A549 (cell line): ENCODE results near the gene RIOK1.

Experiments
- CEBPB ChIP-seq, 2 experiments: fragments of >200 bp in 1 of 2; sonication (Bioruptor Twin) in 1 of 2; formaldehyde crosslinking in 1 of 2; IDR thresholded peaks; 2 replicates each; pipeline ENCODE4 v1.6.1; 2012 to 2016
- EP300 ChIP-seq, 2 experiments: fragments of >200 bp; sonication (Bioruptor Twin); formaldehyde crosslinking; IDR thresholded peaks; 2 replicates in 1 of 2; 3 replicates in 1 of 2; pipeline ENCODE4 v1.6.1; 2016 to 2017
- MAFK ChIP-seq: fragments of 450-650 bp; IDR thresholded peaks from 2 replicates; pipeline ENCODE4 v1.6.1; 2014; ENCODE audit not compliant: partially characterized antibody
- PHF8 ChIP-seq: fragments of 200-600 bp; sonication (generic); IDR thresholded peaks from 2 replicates; pipeline ENCODE4 v1.6.1; 2016; ENCODE audit warnings: low read depth, mild to moderate bottlenecking, antibody characterized with exemption, moderate library complexity, borderline replicate concordance
- RAD21 ChIP-seq, 2 experiments: fragments of >200 bp in 1 of 2; sonication (Bioruptor Twin) in 1 of 2; formaldehyde crosslinking in 1 of 2; IDR thresholded peaks in 1 of 2; conservative IDR thresholded peaks in 1 of 2; 2 replicates in 1 of 2; 3 replicates in 1 of 2; pipeline ENCODE4 v1.6.1; 2012 to 2018; ENCODE audit warnings: inconsistent platforms in 1 of 2
- RARB ChIP-seq: fragments of 250-450 bp; sonication (Bioruptor Pico); IDR thresholded peaks from 2 replicates; pipeline ENCODE4 v1.8.0; 2021; ENCODE audit warnings: mild to moderate bottlenecking, moderate library complexity
- RFX5 ChIP-seq: fragments of 450-650 bp; IDR thresholded peaks from 2 replicates; pipeline ENCODE4 v1.7.1; 2014; ENCODE audit warnings: antibody characterized with exemption, mild to moderate bottlenecking, moderate library complexity
- TF ChIP-seq, protein P1 (sequence below): fragments of 250-450 bp; sonication (Bioruptor Pico); IDR thresholded peaks from 2 replicates; pipeline ENCODE4 v1.5.0; 2021; ENCODE audit warnings: mild to moderate bottlenecking, moderate library complexity, borderline replicate concordance
- TF ChIP-seq, protein P2 (sequence below): fragments of >200 bp; sonication (Bioruptor Twin); formaldehyde crosslinking; IDR thresholded peaks from 3 replicates; pipeline ENCODE4 v1.5.1; 2016

DNA sequence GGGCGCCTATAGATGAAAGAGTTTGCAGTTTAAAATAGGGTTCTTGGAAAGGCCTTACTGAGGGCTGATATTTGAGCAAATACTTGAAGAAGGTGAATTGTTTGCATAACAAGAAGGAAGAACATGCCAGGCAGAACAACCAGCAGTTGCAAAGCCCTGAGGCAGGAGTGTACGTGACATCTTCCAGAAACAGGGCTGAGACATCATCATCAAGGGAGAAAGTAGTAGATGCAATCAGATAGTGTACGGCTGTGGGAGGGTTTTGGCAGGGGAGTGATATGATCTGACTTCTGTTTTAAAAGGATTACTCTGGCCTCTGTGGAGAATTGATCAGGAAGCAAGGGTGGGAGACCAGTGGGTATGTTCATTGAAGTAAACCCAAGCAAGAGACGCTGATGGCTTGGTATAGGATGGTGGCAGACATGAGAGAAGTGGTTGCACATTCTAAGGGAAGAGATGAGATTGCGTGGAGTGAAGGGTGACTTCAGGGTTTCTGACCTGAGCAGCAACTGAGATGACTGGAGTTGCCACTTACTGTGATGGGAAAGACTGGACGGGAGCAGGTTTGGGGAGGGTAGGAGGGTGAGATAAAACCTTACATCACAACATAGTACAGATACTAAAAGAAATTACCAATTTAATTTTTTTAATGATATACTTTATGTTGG lies 28.8 kb downstream of the RIOK1 start:
- TF ChIP-seq, protein P1, sequence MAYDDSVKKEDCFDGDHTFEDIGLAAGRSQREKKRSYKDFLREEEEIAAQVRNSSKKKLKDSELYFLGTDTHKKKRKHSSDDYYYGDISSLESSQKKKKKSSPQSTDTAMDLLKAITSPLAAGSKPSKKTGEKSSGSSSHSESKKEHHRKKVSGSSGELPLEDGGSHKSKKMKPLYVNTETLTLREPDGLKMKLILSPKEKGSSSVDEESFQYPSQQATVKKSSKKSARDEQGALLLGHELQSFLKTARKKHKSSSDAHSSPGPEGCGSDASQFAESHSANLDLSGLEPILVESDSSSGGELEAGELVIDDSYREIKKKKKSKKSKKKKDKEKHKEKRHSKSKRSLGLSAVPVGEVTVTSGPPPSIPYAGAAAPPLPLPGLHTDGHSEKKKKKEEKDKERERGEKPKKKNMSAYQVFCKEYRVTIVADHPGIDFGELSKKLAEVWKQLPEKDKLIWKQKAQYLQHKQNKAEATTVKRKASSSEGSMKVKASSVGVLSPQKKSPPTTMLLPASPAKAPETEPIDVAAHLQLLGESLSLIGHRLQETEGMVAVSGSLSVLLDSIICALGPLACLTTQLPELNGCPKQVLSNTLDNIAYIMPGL (CRISPR knock-in tag): no peak
- no peak for TF ChIP-seq MAFK
- TF ChIP-seq, protein P2, sequence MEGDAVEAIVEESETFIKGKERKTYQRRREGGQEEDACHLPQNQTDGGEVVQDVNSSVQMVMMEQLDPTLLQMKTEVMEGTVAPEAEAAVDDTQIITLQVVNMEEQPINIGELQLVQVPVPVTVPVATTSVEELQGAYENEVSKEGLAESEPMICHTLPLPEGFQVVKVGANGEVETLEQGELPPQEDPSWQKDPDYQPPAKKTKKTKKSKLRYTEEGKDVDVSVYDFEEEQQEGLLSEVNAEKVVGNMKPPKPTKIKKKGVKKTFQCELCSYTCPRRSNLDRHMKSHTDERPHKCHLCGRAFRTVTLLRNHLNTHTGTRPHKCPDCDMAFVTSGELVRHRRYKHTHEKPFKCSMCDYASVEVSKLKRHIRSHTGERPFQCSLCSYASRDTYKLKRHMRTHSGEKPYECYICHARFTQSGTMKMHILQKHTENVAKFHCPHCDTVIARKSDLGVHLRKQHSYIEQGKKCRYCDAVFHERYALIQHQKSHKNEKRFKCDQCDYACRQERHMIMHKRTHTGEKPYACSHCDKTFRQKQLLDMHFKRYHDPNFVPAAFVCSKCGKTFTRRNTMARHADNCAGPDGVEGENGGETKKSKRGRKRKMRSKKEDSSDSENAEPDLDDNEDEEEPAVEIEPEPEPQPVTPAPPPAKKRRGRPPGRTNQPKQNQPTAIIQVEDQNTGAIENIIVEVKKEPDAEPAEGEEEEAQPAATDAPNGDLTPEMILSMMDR: no peak
- peak in 1 of 2 experiments; percentile 48; a peak in 1 of 4 replicates for TF ChIP-seq CEBPB (IDR thresholded peaks at IDR 0.05)
- no peak for TF ChIP-seq PHF8
- TF ChIP-seq RAD21 (conservative IDR thresholded peaks at IDR 0.05 in 1 of 2, IDR thresholded peaks at IDR 0.05 in 1 of 2): no peak
- TF ChIP-seq RFX5: no peak
- no peak for TF ChIP-seq RARB
- TF ChIP-seq EP300 (IDR thresholded peaks at IDR 0.05): 0 out of 5 replicates have a peak, but pooled peaks have one; percentile 23 to 29
